Transverse colon (tissue), 3 donors: ENCODE results near the gene PLEKHA1.

Experiments
- CTCF ChIP-seq, 5 experiments: fragments of 200-600 bp in 3 of 5; fragments of 450-650 bp in 2 of 5; sonication (generic) in 3 of 5; IDR thresholded peaks; 1 replicate in 2 of 5; 2 replicates in 3 of 5; pipeline ENCODE4 v1.5.1; 2016 to 2017; ENCODE audit warnings: antibody characterized with exemption in 5 of 5, inconsistent platforms in 3 of 5, mild to moderate bottlenecking in 2 of 5, moderate library complexity in 1 of 5
- EP300 ChIP-seq: sonication (generic); formaldehyde crosslinking; IDR thresholded peaks from one replicate; pipeline ENCODE4 v1.6.1; 2017; ENCODE audit warnings: antibody characterized with exemption, low read depth

- TF ChIP-seq EP300: no peak
- no peak for TF ChIP-seq CTCF (IDR thresholded peaks at IDR 0.05)
Observed at GRCh38 chr10:122326806-122327205, 47.7 kb upstream of the PLEKHA1 start.
